Kidney glomerular epithelial cell (primary cell): ENCODE results near the gene RTN4R.

Experiments
- DNase-seq: peaks from one replicate; lab custom pipeline; 2025; lab: John Stamatoyannopoulos, UW

RTN4R gene

DNA sequence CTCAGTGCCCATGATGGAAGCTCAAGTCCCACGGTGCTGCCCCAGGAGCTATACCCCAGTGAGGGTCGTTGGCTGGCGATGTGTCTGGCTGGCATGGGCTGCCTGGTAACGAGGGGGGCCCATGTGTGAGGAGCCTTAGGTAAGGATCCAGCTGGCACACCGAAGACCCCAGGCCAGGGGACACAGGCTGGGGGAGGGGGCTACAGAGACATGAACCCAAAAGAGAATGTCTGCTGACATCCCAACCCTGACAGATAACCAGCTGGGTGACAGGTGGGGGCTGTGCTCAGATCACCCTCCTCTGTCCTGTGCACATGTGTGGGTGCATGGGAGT is 39.2 kb downstream of the RTN4R start:
- no peak for DNase-seq

DNA sequence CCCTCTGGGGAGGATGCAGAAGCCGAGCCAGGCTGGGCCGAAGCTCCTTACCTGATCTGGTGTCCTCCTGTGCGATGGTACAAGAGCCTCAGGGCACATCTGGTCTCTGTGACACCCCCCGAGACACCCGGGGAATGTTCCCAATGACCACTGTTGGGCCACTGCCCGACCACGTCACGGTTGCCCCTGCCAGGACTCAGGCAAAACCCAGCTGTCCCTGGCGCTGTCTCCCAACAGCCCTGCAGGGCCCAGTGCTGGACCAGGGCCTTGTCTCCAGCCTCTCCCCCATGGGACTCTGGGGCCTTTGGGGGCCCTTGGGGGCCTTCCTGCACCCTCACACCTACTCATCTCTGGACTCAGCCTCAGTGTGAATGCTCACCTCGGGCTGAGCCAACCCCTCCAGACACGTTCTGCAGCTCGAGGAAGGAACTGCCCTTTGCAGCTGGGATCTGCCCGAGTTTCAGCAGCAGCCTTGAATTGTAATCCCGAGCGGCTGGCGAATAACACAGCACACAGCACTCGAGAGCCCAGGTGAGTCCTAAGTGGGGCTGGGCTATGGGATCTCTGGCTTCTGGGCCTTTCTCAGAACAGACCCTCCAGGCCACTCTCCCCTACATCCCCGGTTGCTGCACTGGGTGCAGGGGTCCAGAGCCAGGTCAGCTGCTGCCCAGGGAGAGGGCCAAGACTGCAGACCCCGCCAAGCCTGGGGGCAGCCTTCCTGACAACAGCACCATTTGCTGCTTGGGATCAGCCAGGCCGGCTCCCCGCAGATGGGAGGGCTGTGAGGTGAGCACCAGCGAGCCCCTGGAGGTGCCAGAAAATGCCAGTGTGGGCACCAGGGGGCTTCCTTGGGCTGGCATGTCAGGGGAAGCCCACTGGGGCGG is 39.8 kb downstream of the RTN4R start:
- no peak for DNase-seq

DNA sequence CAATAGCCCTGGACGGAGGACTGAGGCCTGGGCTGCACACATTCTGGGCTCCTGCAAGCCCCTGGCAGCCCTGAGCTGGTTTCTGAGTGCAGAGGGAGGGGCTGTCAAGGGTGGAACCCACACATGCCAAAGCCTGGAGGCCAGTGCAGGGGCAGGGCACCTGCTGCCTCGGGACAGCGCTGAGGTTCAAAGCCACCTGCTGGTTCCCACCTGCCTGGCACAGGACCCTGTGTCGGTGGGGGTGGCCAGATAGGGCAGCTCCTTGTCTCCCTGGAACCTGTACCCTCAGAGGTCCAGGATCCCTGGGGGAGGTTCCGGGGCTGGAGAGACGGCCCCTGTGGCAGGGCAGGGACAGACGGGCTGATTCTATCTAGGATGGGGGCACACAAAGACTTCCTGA is 40.8 kb downstream of the RTN4R start:
- DNase-seq, result no peak

DNA sequence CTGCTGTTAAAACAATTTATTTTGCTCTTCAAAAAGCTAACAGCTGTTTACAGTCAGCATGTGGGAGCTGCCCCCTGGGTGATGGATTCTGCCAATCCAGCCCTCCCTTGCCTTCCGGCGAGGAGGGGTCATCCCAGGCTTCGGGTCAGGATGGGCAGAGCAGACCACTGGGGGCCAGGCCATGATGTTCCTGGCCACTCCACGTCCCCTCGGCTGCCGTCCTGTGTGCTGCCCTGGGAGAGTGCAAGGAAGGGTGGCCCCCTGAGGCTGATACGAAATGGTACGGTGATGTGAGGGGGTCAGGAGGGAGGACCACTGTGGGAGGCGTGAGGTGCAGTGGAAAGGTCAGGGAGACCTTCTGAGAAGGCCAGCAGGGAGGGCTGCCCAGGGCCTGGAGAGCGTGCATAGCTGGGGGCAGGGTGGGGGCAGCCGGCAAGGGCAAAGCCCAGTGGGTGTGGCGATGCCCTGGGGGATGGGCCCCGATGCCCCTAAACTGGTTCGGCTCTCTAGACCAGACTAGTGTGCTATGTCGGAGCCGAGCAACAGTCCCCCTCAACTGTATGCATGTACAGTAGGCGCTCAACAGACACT is 41.3 kb downstream of the RTN4R start:
- no peak for DNase-seq

DNA sequence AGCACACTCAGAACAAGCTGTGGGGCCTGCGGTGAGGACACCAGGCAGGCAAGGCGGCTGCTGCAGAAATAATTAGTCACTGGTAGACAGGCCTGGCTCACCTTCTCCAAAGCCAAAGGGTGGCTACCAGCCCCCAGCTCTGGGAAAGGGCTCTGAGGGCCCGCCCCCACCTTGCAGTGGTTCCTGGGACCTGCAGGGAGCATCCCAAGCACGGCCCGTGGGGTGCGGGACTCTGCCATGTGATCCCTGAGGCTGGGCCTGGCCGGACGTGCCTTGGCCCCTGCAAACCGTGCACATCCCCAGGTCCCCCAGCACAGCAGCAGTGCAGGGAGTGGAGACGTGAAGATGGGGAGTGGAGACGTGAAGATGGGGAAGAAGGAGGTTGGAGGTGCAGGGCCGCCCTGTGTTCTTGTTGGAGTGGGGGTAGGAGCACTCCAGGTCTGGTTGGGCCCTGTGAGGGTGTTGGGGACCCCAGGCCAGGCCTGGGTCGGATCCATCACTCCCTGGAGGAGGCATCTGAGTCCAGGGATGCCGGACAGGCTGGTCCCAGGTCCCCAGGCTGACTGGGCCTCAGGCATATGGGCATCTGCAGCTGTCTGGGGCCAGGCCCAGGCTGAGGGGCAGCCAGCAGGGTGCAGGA is 41.9 kb downstream of the RTN4R start:
- no peak for DNase-seq

DNA sequence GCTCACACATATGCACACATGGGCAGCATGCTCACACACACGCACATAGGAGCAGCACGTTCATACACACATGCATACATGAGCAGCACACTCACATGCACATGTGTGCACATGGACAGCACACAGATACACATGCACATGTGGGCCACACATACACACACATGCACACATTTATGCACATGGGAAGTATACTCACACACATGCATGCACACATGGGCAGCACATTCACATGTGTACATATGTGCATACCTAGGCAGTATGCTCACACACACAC is 42.5 kb downstream of the RTN4R start:
- no peak for DNase-seq

DNA sequence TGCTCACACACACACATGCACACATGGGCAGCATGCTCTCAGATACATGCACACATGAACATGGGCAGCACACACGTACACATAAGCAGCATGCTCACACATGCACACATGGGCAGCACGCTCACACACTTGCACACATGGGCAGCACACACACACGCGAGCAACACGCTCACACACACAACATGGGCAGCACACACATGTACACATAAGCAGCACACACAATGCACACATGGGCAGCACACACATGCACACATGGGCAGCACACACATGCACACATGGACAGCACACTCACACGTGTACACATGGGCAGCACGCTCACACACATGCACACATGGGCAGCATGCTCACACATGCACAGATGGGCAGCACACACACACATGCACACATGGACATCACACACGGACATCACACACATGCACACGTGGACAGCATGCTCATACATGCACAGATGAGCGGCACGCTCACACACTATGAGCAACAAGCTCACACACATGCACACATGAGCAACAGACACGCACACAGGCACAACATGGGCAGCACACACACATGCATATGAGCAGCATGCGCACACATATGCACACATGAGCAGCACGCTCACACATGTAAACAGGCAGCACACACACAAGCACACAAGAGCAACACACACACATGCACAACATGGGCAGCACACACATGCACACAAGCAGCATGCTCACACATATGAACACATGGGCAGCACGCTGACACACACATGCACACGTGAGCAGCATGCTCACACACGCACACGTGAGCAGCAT is 43.0 kb downstream of the RTN4R start:
- no peak for DNase-seq

DNA sequence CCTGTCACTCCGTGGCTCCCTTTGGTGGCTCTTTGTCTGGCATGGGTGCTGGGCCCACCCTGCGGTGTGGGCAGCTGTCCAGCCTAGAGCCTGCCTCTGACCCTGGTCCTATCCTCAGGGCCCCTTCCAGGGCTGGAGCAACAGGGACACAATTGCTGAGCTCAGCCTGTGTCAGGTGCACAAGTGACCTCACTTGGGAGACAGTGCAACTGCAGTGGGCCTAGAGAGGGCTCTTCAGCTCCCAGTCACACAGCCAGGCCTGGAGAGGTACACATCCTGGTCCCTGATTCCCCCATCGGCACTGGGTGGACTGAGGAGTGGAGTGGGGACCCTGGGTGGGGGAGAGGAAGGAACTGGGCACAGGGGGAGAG is 43.9 kb downstream of the RTN4R start:
- no peak for DNase-seq

DNA sequence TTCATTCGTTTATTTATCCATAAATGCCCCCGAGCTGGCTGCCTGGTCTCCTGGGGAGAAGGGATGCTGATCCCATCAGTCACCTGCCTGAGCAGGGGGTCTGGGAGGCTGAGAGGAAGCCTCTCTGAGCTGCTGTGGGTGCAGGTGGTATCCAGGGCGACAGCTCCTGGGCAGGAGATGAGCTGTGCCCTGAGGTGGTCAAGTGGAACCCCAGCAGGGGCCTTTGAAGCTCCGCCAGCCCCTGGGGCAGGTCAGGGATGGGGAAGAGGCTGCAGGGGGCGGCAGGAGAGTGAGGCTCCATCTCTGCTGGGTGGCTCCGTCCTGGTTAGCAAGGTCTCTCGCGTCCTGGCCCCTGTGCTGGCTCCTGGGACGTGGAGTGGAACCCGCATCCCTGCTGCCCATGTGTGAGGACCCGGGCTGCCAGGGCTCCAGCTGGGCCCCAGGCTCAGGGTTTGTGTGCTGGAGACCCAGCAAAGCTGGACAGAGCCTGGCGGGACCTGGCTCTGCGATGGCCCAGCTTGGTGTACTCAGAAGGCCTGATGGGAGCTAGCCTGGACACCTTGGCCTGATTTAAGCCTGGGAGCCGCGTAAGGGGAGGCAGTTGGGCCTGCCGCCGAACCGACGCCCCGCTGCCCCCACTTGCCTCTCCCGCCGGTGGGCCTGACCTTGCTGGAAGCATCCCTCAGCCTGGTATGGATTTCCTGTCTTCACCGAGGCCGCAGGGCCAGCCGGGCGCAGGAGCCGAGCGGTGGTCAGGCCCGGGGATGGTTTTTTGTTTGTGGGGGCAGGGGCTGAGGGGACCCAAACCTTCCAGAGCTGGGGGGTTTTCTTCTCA is 44.5 kb downstream of the RTN4R start:
- DNase-seq, result no peak

DNA sequence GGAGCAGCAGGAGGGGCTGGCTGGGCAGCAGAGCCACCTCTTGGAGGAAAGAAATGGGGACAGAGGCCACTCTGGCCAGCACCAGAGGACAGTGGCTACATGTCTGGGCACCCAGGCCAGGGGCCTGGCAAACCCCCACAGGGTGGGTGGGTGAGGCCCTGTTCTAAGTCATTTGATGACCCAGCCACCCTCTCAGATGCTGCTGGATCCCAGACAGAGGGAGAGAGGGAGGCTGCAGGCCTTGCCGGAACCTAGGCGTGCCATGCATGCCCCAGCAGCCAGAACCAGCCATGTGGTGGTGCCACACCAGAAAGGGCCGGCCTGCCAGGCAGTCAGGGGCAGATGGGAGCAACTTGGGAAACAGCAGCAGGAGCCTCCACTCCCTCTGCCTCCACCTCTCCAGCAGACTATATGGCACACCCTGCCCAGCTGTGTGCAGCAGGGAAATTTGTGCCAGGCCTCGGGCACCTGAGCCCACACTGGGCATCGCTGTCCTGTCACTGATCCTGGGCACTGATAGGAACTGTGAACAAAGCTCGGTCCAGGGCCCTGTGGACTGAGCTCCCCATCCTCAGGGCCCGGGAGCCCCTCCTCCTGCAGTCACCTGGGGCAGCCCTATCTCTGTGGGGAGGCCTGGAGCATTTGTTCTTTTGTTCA is 45.2 kb downstream of the RTN4R start:
- no peak for DNase-seq

DNA sequence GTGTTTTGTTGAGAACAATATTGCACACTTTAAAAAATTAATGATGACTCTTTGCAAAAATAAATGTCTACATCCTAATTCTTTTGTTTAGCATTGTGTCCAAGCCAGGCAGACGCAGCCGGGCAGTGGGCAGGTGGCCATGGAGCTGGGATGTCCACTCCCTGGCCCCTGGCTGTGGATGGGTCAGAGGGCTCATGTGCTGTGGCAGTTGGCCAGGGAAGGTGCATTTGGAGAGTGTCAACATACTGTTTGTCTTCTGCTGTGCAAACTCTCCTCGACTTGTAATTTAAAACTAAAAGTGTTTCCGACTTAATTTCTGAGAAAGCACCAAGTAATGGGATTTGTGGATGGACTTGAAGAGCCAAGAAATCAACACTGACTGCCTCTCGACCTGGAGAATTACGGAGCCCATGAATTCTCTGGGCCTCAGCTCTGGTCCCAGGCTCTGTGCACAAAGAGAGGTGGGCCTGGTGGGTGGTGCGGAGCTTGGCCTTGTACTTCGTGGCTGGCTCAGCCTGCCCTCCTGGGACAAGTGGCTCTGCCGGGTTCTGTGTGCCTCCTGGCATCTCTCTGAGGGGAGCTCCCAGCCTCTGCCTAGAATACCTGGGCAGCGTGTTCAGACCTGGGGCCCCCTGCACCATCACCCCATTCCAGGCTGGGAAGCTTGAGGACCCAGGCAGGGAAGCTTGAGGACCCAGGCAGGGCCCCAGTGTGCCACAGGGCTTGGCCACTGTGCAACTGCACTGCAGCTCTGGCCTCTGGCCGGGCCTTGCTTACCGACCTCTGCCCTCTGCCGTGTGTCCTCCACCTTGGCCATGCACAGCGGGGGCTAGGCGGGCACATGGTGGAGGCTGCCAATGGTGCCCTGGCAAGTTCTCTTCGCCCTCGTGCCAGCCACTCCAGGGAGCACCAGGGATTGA is 46.4 kb downstream of the RTN4R start:
- no peak for DNase-seq

DNA sequence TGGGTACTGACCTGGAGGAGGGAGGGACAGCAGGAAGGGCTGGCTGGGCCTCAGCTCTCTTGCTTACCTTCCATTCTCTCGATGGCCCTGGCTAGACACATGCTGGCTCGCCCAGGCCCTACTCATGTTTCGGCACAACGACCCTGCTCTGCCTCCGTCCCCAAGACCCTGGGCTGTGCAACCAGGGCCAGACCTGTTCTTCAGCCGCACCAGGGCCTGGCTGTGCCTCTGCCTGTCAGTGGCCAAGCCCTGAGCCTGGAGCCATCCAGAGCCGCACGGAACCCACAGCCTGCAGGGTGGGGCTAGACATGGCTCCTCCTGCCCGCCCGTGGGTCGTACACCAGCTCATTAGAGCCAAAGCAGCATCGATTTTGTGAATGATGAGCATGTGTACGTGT is 47.5 kb downstream of the RTN4R start:
- DNase-seq, result no peak

DNA sequence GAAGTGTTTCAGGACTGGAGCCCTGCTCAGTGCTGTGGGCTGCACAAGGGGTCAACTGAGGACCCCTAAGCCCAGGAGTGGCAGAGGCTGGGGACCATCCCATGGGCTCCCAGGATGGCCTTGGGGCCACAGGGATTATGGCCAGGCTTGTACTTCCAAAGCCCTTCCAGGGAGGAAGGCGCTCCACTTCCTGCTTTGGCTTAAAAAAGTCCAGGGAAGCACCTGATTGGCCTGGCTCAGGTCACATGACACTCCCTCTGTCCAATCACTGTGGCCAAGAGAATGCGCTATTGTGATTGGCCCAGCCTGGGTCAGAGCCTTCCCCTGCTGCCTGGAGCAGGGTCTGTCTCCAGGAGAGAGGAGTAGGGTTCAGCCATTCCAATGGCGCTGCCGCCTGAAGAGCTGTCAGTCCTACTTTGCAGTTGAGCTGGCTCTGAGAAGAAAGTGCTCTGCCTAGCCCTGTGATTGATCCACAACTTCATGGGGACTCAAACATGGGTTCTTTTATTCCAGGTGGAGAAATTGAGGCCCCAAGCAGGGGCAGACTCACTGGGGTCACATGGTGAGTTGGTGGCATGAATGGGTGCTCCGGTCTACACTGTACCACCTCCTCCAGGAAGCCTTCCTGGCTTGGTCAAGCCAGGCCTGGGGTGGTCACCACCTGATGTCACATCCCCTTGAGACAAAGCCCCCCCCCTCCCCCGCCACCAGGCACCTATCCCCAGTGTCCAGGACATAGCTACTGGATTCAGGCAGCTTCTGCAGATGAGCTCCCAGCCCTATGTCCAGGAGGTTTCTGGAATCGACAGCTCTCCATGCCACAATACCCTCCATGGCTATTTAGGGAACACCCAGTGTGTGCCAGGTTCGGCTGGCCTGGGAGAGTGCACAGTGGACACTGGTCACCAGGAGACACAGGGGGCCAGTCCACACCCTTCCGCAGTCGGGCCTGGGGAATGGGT is 48.2 kb downstream of the RTN4R start:
- no peak for DNase-seq

DNA sequence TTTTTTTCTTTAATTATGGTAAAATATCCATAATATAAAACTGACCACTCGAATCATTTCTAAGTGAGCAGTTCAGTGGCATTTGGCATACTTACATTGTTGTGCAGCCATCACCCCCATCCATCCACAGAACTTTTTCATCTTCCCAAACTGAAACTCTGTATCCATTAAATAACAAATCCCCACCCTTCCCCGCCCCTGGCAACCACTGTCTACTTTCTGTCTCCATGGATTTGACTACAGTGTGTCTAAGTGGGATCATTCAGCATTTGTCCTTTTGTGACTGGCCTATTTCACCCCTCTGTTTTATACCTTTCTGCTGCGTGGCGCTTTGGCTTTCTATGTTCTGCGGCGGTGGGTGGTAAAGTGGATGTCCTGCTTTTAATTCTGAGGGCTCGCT is 49.1 kb downstream of the RTN4R start:
- DNase-seq, result no peak

DNA sequence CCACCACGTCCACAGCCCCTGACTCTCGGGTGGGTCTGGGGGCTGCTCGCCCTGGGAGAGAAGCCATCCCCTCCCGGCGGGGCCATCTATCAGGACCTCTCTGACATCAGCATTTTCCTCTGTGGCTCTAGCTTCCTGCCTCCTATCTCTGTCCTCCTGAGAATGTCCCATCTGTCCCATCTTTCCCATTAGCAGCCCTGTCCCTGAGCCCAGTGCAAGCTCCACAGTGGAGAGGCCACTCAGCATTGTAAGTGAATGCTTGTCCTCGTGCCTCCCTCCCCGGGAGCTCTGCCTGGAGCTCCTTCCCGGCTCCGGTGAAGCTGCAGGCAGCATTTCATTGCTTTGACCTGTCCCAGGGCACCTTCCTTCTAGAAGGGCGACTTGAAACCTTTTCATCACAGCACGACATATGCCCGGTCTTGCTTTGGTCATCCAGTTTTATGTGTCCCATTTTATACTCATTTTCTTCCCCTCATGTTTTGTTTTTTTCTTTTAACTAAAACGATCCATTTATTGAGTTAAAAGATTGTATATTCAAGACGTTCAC is 49.7 kb downstream of the RTN4R start:
- no peak for DNase-seq

DNA sequence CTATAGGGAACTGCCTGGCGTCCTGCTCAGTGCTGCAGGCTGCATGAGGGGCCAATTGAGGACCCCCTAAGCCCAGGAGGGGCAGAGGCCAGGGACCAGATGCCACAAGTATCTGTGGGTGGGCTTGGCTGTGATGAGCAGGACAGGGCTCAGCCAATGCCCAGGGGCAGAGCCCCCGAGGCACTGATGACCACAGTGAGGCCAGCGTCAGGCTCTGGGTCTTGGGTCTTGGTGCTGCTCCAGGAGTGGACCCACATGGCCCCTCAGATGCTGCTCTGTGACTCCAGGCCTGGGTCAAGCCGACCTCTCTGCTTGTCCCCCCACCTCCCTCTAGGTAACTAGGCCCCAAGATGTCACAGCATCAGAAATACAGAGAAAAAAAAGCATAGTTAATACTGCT is 50.6 kb downstream of the RTN4R start:
- DNase-seq, result no peak

DNA sequence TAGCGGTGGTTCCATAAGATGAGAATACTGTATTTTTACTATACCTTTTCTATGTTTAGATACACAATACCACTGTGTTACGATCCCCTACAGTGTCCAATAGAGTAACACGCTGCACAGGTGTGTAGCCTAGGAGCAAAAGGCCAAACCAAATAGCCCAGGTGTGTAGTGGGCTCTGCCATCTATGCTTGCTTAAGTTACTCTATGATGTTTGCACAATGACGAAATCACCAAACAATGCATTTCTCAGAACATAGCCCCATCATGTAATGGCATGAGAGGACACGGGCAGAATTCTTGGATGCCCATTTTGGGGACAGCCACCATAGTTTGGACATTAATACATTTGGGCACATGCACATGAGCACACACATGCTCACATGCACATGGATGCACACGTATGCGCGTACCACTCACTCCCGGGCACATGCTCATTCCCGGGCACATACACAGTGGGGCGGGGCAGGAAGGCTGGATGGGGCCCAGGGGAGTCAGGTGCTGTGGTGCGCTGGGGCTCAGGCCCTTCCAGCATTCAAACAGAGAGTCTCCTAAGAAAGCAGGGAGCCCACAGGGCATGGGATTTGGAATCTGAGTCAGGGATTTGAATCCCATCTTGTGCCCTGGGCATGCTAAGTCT is 51.1 kb downstream of the RTN4R start:
- DNase-seq, result no peak

DNA sequence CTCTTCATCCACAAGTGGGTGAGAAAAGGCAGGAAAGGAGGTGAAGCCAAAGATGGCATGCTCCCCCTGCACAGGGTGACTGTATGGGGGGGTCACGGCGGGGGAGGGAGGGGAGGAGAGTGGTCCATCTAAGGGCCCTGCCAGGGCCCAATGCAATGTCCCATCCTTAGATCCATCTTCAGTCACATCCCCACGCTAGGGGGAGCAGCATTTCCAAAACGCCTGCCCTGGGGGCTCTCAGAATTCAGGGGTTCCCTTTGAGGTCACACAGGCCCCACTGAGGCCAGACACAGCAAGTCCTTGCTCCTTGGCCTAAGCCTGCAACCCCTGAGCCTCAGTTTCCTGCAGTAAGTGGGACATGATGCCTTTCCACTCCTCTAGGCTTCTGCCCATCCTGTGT is 52.4 kb downstream of the RTN4R start:
- DNase-seq, result no peak

DNA sequence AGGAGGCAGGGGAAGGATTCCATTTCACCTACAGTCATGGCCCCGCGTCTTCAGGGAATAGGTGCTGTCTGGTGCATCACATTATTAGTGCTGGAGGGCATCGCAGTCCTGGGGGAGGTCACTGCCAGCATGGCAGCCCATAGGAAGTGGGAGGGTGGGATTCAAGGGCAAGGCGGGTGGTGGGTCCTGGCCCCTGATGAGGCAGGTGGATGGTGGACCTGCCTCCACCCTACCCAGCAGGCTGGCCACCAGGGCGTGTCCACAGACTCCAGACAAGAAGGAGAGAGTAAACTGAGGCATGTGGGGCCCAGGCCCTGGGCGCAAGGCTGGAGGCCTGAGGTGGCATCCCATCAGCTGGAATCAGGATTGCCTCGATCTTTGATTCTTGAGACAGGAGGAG is 53.3 kb downstream of the RTN4R start:
- DNase-seq, result no peak
